ENCODE data around the gene C2CD2.

DNA sequence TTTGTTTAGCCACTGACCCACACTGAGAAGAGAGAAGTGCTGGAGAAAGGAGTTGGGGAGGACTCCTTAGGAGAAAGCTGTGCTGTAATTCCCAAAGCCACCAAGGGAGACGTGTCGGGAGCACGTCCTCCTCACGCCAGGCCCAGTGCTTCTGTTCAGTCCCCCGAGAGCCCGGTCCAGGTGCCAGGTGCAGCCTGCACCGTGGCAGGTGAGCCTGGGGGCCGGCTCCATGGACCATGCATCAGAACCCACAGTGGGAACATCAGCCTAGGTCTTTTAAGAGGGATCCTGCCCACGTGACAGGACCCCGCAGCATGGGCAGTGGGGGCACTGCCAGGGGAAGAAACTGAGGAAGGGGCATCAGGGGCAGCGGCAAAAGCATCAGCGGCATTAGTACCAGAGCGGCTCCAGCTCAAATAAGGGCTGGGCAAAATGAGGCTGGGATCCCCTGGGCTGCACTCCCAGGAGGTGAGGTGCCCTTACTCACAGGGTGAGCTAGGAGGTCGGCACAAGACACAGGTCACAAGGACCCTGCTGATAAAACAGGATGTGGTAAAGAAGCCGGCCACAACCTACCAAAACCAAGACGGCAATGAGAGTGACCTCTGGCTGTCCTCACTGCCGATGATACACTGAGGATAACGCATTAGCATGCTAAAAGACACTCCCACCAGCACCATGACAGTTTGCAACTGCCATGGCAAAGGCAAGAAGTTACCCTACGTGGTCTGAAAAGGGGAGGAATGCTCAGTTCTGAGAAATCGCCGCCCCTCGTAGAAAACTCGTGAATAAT lies 50.1 kb downstream of the C2CD2 start:
- TF ChIP-seq CTCF (IDR thresholded peaks at IDR 0.05): no peak
- TF ChIP-seq POLR2A (IDR thresholded peaks at IDR 0.05): no peak
